Measurements from ENCODE around the gene CD5L. TPM values are rescaled to one million over a fixed set of nuclear protein-coding genes. Genes with fewer than 3 reads are reported as not detected.

Gene CD5L
- total and polyA plus RNA-seq, 10 of the 15 experiments (the other 5 are each of a cell fraction or from before 2014, with no cell fraction given), result 0.10 to 0.57 (median 0.24) TPM

DNA sequence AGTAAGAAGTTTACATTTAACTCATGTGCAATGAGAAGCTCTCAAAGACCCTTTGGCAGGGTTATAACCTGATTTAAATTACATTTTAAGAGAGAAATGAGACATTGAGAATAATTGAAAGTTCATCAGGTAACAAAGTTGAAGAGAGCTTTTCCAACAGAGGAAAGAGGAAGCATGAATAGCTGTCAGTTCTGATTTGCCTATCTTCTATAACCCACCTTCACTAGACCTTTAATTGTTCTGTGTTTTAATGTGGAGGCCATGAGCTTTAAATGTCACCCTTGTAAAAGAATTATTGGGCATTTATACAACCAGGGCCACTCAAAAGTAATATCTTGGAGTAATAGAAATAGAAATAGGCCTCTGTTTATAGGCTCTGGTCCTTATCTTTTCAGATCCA, 12.4 kb downstream of the CD5L start:
- intact Hi-C loops (cut with micrococcal nuclease; ENCODE audit: unreplicated experiment), result loop anchor here (2.0 kb wide), 1 partner anchor 18 kb away; no protein-coding TSS in a partner anchor
- no peak for FAIRE-seq

DNA sequence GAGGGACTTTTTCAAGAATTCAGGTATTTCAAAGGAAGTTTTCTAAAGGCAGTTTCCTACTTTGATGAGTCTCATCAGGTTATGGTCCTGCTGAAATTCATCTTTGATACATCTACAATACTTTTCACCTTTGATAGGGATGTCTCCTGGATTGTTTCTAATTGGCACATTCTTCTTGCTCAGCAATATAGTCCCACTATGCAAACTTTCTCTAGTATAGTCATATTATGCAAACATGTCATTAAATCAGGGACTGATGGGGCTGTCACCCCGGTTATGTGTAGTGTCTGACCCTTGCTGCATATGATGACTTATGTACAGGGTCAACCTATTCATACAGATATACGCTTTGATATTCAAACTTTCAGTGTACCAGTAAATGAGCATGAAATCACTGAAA, 21.3 kb downstream of the CD5L start:
- Histone ChIP-seq H3K27ac (ENCODE audit: control insufficient read depth, insufficient read depth) (no peak overlapping the region), H4K20me1 (ENCODE audit: control insufficient read depth, insufficient read depth) (no peaks in the 10 kb centered on the region), H3K9me3 (replicated peaks; ENCODE audit: control insufficient read depth, insufficient read depth, low read length) (no peaks in the 10 kb centered on the region), H3K36me3 (ENCODE audit: control insufficient read depth in 2 of 2, insufficient read depth in 2 of 2, low read length in 1 of 2) (no peaks in the 10 kb centered on the region), H3K4me1 (ENCODE audit: control insufficient read depth, insufficient read depth, low read length) (no peaks in the 10 kb centered on the region), H3K9ac (ENCODE audit: control insufficient read depth, insufficient read depth, low read length) (no peak overlapping the region), H3K79me2 (ENCODE audit: control insufficient read depth, insufficient read depth, low read length) (no peaks in the 10 kb centered on the region), H3K4me3 (no peak overlapping the region), H3K4me2 (ENCODE audit: control insufficient read depth, insufficient read depth) (no peak overlapping the region), H2AFZ (ENCODE audit: control insufficient read depth, low read depth, low read length) (no peak overlapping the region), H3K27me3 (replicated peaks in 1 of 2; ENCODE audit: control insufficient read depth in 2 of 2, insufficient read depth in 2 of 2, low read length in 1 of 2) (peaks cover 0 to 7% of the 10 kb centered on the region in 2 experiments; a peak in 1 of 4 replicates)
- FAIRE-seq (no peak), DNase-seq (ENCODE audit: low read depth, low spot score) (no peak), ATAC-seq (no peak)
- ChIA-PET POLR2A (no interaction called here), RAD21 (ENCODE audit: unreplicated experiment) (no interaction called here), CTCF (interaction anchor here (1.2 kb wide), 1 partner anchor 34 kb away, joined by 5 read pairs; no protein-coding TSS in a partner anchor), SMC1A (ENCODE audit: uncharacterized antibody, unreplicated experiment) (interaction anchor here (1.0 to 1.4 kb wide), 2 partner anchors 8 to 9 kb away, joined by 4 read pairs; no protein-coding TSS in a partner anchor)
- BruUV-seq (replicated peaks), result no TSS peak
- in situ Hi-C loops (cut with MboI) (no loop called here), intact Hi-C loops (cut with micrococcal nuclease; ENCODE audit: unreplicated experiment) (no loop called here)
- WGBS (ENCODE audit: insufficient coverage, insufficient replicate concordance, low lambda C conversion rate, missing lambda C conversion rate), result 0% methylated on average over 2 of the region's 2 CpGs
- TF ChIP-seq, protein P1, sequence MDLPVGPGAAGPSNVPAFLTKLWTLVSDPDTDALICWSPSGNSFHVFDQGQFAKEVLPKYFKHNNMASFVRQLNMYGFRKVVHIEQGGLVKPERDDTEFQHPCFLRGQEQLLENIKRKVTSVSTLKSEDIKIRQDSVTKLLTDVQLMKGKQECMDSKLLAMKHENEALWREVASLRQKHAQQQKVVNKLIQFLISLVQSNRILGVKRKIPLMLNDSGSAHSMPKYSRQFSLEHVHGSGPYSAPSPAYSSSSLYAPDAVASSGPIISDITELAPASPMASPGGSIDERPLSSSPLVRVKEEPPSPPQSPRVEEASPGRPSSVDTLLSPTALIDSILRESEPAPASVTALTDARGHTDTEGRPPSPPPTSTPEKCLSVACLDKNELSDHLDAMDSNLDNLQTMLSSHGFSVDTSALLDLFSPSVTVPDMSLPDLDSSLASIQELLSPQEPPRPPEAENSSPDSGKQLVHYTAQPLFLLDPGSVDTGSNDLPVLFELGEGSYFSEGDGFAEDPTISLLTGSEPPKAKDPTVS (IDR thresholded peaks at IDR 0.05; ENCODE audit: low read depth, low read length), result no peak
- TF ChIP-seq CBX3 (IDR thresholded peaks at IDR 0.05; ENCODE audit: borderline replicate concordance, low read depth) (no peak), KLF5 (IDR thresholded peaks at IDR 0.05; ENCODE audit: partially characterized antibody) (no peak), SPI1 (IDR thresholded peaks at IDR 0.05; ENCODE audit: borderline replicate concordance, insufficient read depth, low read depth, low read length) (no peak), CHD1 (IDR thresholded peaks at IDR 0.05; ENCODE audit: low read depth, low read length) (no peak)

More for the DNA sequence above, 12.4 kb downstream of the CD5L start:
- no peak overlapping the region for H2AFZ ChIP-seq (ENCODE audit: control insufficient read depth, low read depth, low read length)
- no peaks in the 10 kb centered on the region for H3K9me3 ChIP-seq (replicated peaks; ENCODE audit: control insufficient read depth, insufficient read depth, low read length)
- no peaks in the 10 kb centered on the region for H3K36me3 ChIP-seq (ENCODE audit: control insufficient read depth in 2 of 2, insufficient read depth in 2 of 2, low read length in 1 of 2)
- peaks cover 42% of the 10 kb centered on the region for H3K4me1 ChIP-seq (ENCODE audit: control insufficient read depth, insufficient read depth, low read length)
- peak overlapping the region; percentile 12; the same call in 1 of the 2 replicates for H3K4me2 ChIP-seq (ENCODE audit: control insufficient read depth, insufficient read depth)
- POLR2A ChIA-PET, result no interaction called here
- no peak overlapping the region for H3K9ac ChIP-seq (ENCODE audit: control insufficient read depth, insufficient read depth, low read length)
- no peak for ATAC-seq
- RAD21 ChIA-PET (ENCODE audit: unreplicated experiment), result no interaction called here
- no TSS peak for BruUV-seq (replicated peaks)
- H3K27me3 ChIP-seq (replicated peaks in 1 of 2; ENCODE audit: control insufficient read depth in 2 of 2, insufficient read depth in 2 of 2, low read length in 1 of 2), result no peaks in the 10 kb centered on the region; a peak in 1 of 4 replicates
- CTCF ChIA-PET, result interaction anchor here (0.6 to 1.4 kb wide), 2 partner anchors 16 to 109 kb away, joined by 3 to 4 read pairs; no protein-coding TSS in a partner anchor
- DNase-seq (ENCODE audit: low read depth, low spot score), result no peak
- no peak overlapping the region for H3K27ac ChIP-seq (ENCODE audit: control insufficient read depth, insufficient read depth)
- TF ChIP-seq ZSCAN29 (IDR thresholded peaks at IDR 0.05), result no peak
- no peak for TF ChIP-seq ZBED1 (IDR thresholded peaks at IDR 0.05; ENCODE audit: borderline replicate concordance)
- H3K79me2 ChIP-seq (ENCODE audit: control insufficient read depth, insufficient read depth, low read length), result no peaks in the 10 kb centered on the region
- H3K4me3 ChIP-seq, result no peak overlapping the region
- SMC1A ChIA-PET (ENCODE audit: uncharacterized antibody, unreplicated experiment), result interaction anchor here (0.7 to 1.2 kb wide), 5 partner anchors 8 to 59 kb away, joined by 3 to 4 read pairs (median 3); no protein-coding TSS in a partner anchor
- H4K20me1 ChIP-seq (ENCODE audit: control insufficient read depth, insufficient read depth), result no peaks in the 10 kb centered on the region
- in situ Hi-C loops (cut with MboI), result no loop called here
